ENCODE results near the gene MINDY1.

Gene MINDY1

DNA sequence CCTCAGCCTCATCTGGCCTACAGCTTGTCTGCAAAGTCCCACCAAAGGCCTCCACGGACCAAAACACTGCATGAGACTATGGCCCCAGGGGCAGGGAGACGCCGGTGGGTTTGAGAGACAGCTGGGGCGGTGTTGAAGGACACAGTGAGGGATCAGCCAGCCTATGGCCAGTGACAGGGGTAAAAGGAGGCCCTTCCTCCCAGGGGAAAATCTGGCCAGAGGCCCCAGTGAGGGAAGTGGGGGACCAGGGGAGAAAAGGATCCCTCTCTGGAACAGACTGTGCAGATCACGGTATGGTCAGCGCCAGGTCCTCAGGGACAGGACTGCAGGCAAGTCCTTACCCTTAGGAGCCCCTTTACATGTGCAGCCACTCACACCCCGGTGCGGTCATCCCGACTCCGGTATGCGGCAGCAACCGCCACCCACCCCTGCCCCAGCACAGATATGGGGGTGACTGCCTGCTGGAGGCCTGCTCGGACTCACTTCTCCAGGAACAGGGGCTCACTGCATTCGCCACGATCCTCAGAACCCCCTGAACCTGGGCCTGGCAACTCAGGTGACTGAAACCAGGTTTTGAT is 33.4 kb downstream of the MINDY1 start:
- H3K4me3 ChIP-seq (ENCODE audit: extremely low read depth, insufficient read depth, low read length, poor library complexity, severe bottlenecking), result peak overlapping the region; percentile 78
- peaks cover 46% of the 10 kb centered on the region for H3K4me1 ChIP-seq (ENCODE audit: control insufficient read depth, insufficient read depth, low read length, poor library complexity, severe bottlenecking)
- peak overlapping the region; percentile 71 for H3K27ac ChIP-seq (ENCODE audit: low read depth, low read length, severe bottlenecking)
- H3K9me3 ChIP-seq (ENCODE audit: control insufficient read depth, low read length), result no peaks in the 10 kb centered on the region
- WGBS, 2 experiments (ENCODE audit: insufficient coverage in 2 of 2), result 17 to 22% methylated on average over 11 to 15 of the region's 15 CpGs
- peaks cover 23% of the 10 kb centered on the region for H3K36me3 ChIP-seq (ENCODE audit: control insufficient read depth, insufficient read depth, low read length)

DNA sequence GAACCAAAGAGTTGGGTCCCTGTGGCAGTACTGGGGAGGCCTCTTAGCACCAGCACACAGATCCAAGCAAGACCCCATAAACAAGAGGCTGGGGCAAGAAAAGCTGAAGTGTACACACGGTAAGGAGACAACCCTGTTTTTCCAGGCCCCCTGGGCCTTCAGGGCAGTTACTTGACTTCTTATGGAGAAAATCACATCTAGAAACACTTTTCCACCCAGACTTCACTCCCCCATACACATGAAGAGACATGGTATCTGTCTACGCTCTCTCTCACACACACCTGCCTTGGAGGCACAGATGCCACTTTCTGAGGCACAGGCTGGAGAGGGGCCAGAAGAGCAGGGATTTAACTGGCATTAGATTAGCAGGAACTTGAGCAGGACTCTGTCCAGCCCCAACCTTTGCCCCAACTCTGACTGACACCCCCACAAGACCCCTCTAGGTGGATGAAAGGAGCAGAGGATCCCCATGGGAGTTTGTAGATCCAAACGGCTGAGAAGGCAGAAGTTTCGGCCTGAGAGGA is 34.2 kb downstream of the MINDY1 start:
- peaks cover 41% of the 10 kb centered on the region for H3K4me1 ChIP-seq (ENCODE audit: control insufficient read depth, insufficient read depth, low read length, poor library complexity, severe bottlenecking)
- peak overlapping the region; percentile 0 for H3K27ac ChIP-seq (ENCODE audit: low read depth, low read length, severe bottlenecking)
- peaks cover 31% of the 10 kb centered on the region for H3K36me3 ChIP-seq (ENCODE audit: control insufficient read depth, insufficient read depth, low read length)
- no peaks in the 10 kb centered on the region for H3K9me3 ChIP-seq (ENCODE audit: control insufficient read depth, low read length)
- WGBS, 2 experiments (ENCODE audit: insufficient coverage in 2 of 2), result 44 to 57% methylated on average over 2 to 3 of the region's 4 CpGs
- H3K4me3 ChIP-seq (ENCODE audit: extremely low read depth, insufficient read depth, low read length, poor library complexity, severe bottlenecking), result peak overlapping the region; percentile 78

DNA sequence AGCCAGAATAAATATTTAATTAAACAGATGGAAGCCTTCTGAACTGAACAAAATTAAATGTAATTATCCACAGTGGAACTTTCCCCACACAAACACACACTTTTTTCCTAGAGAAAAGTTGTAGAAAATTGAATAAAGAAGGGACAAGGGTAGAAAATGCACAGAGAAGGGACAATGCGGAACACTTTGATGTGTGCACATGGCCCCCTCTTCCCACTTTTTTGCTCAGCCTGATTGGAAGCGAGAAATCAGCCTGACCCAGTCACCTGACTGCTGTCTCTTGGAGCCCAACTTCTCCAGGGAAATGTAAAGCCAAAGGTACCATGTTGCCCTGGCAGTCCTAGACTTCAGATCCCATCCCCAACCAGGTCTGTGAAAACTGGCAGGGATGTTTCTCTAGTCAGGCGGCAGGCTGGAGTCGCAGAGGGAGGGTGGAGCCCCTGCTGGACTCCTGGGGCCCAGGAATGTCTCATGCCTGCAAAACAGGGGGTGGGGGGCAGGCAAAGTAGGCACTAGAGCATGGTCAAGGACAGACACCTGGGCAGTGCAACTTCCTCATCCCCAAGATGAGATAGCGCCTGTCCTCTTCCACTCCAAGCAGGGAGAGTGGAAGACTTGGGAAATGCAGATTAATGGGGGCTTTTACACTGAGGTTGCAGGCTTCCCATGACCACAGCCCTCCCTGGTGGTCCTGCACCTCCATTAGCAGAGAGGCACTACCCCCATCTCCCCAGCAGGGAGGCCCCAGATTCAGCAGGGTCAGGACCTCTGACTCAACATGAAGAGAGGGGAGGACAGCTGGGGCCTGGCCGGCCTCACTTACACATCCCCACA is 34.9 kb downstream of the MINDY1 start:
- WGBS, 2 experiments (ENCODE audit: insufficient coverage in 2 of 2), result 21 to 55% methylated on average over 2 to 3 of the region's 6 CpGs
- Histone ChIP-seq H3K4me1 (ENCODE audit: control insufficient read depth, insufficient read depth, low read length, poor library complexity, severe bottlenecking) (peaks cover 35% of the 10 kb centered on the region), H3K4me3 (ENCODE audit: extremely low read depth, insufficient read depth, low read length, poor library complexity, severe bottlenecking) (peak overlapping the region; percentile 78), H3K27ac (ENCODE audit: low read depth, low read length, severe bottlenecking) (peak overlapping the region; percentile 0), H3K9me3 (ENCODE audit: control insufficient read depth, low read length) (no peaks in the 10 kb centered on the region), H3K36me3 (ENCODE audit: control insufficient read depth, insufficient read depth, low read length) (peaks cover 38% of the 10 kb centered on the region)

DNA sequence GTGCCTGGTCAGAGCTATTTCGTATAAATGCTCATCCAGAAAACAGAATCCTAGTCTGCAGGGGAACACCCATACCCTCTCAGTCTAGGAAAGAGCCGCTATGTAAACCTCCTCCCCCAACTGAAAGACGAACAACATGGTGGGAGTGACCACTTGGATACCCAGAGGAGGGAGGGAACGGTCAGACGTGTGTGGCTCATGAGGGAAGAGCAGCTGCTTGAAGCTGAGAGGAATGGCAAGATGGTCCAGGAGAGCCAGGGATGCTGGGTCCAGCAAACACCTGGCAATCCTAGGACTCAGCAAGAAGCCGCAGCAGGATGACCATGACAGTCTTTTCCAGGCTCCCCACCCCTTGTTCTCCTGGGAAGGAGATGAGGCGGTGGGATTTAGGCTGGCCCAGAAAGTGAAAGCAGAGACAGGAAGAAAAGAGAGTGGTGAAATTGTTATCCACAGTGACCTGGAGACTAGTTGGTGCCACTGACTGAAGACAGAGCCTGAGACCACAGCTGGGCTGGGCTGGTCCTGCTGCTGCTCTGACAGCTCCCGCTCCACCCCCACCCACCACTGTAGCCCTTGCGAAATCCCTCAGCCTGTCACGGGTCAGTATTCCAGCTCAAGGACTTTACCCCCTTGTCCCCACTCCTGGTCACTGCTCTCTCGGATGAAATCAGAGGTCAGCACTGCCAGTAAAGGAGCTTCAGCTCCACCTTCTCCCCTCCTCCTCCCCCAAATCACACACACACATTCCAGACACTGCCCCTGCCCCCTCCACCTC is 35.7 kb downstream of the MINDY1 start:
- Histone ChIP-seq H3K9me3 (ENCODE audit: control insufficient read depth, low read length) (no peaks in the 10 kb centered on the region), H3K4me3 (ENCODE audit: extremely low read depth, insufficient read depth, low read length, poor library complexity, severe bottlenecking) (no peak overlapping the region), H3K4me1 (ENCODE audit: control insufficient read depth, insufficient read depth, low read length, poor library complexity, severe bottlenecking) (peaks cover 29% of the 10 kb centered on the region), H3K27ac (ENCODE audit: low read depth, low read length, severe bottlenecking) (peak overlapping the region; percentile 0), H3K36me3 (ENCODE audit: control insufficient read depth, insufficient read depth, low read length) (peaks cover 46% of the 10 kb centered on the region)
- 55 to 70% methylated on average over 6 to 11 of the region's 11 CpGs for WGBS, 2 experiments (ENCODE audit: insufficient coverage in 2 of 2)

DNA sequence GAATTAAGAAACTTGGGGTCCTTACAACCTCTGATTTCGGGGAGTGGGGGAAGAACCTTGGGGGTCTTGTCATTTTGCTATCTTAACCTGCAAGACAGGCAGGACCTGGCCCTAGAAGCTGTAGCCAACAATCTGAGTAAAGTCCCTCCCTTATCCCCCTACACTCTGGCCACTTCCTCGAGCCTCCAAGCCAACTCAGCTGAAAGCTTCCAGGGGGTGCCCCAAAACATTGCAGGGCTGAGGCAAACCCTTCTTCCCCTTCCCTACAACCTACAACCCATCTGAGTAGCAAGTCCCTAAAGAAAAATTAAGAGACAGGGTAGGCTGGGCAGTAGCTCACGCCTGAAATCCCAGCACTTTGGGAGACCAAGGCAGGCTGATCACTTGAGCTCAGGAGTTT is 37.1 kb downstream of the MINDY1 start:
- H3K9me3 ChIP-seq (ENCODE audit: control insufficient read depth, low read length), result no peaks in the 10 kb centered on the region
- no peak overlapping the region for H3K27ac ChIP-seq (ENCODE audit: low read depth, low read length, severe bottlenecking)
- no peak overlapping the region for H3K4me3 ChIP-seq (ENCODE audit: extremely low read depth, insufficient read depth, low read length, poor library complexity, severe bottlenecking)
- WGBS, 2 experiments (ENCODE audit: insufficient coverage in 2 of 2), result 88 to 94% methylated on average over 2 to 3 of the region's 3 CpGs
- H3K36me3 ChIP-seq (ENCODE audit: control insufficient read depth, insufficient read depth, low read length), result peaks cover 59% of the 10 kb centered on the region
- peaks cover 26% of the 10 kb centered on the region for H3K4me1 ChIP-seq (ENCODE audit: control insufficient read depth, insufficient read depth, low read length, poor library complexity, severe bottlenecking)

DNA sequence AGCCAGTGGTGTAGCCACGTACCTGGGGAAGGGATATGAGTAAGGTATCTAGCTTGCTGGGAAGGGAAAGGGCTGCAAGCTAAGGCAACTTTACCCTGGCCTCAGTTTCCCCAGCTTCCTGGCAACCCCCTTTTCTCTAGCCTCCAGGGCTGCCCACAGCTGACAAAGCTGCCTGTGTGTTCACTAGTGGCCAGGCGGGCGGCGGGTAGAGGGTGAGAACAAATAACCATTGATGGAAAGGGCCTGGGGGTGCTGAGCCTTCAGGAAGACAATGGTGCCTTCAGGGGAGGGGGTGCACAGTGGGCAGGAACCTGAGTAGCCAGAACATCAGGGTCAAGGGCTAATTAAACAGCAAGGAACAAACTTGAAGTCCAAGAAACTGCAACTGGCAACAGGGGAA is 38.2 kb downstream of the MINDY1 start:
- Histone ChIP-seq H3K36me3 (ENCODE audit: control insufficient read depth, insufficient read depth, low read length) (peaks cover 70% of the 10 kb centered on the region), H3K27ac (ENCODE audit: low read depth, low read length, severe bottlenecking) (no peak overlapping the region), H3K9me3 (ENCODE audit: control insufficient read depth, low read length) (no peaks in the 10 kb centered on the region), H3K4me1 (ENCODE audit: control insufficient read depth, insufficient read depth, low read length, poor library complexity, severe bottlenecking) (peaks cover 26% of the 10 kb centered on the region), H3K4me3 (ENCODE audit: extremely low read depth, insufficient read depth, low read length, poor library complexity, severe bottlenecking) (no peak overlapping the region)
- 96 to 100% methylated on average over 4 of the region's 4 CpGs for WGBS, 2 experiments (ENCODE audit: insufficient coverage in 2 of 2)

DNA sequence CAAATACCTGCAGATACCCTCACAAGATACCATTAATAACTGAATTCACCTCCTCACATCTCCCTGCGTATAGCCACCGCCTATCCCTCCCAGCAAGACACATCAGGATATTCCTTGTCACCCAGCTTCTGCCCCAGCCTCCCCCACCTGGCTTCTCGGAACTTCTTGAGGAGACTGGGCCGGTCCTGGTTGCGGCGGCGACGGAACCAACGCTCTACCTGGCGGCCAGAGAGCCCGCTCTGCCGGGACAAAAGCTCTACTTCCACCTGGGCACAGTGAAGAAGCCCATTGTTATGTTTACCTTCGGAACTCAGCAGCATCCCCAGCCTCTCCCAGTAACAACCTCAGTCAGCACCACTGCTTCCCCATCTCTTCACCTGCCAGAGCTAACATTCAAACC is 38.8 kb downstream of the MINDY1 start:
- Histone ChIP-seq H3K9me3 (ENCODE audit: control insufficient read depth, low read length) (no peaks in the 10 kb centered on the region), H3K4me1 (ENCODE audit: control insufficient read depth, insufficient read depth, low read length, poor library complexity, severe bottlenecking) (peaks cover 22% of the 10 kb centered on the region), H3K36me3 (ENCODE audit: control insufficient read depth, insufficient read depth, low read length) (peaks cover 74% of the 10 kb centered on the region), H3K4me3 (ENCODE audit: extremely low read depth, insufficient read depth, low read length, poor library complexity, severe bottlenecking) (no peak overlapping the region), H3K27ac (ENCODE audit: low read depth, low read length, severe bottlenecking) (no peak overlapping the region)
- 94 to 96% methylated on average over 11 to 13 of the region's 13 CpGs for WGBS, 2 experiments (ENCODE audit: insufficient coverage in 2 of 2)

DNA sequence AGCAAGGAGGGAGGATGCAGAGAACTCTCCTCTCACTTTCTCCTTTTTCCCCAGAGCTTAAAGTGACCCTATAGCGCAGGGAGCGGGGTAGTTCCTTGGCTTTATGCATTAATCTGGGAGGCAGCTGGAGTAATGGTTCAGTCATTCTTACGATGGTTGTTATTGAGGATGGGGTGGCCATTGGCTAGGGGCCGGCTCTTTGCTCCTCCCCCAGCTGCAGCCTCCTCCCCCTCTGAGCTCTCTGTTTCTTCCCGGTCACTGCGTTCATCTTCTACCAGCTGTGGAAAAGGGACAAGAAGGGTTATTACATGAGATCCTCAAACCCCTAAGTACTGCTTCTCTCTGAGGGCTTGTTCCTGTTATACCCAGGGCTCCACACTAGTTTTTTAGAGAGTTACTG is 40.7 kb downstream of the MINDY1 start:
- H3K9me3 ChIP-seq (ENCODE audit: control insufficient read depth, low read length), result no peaks in the 10 kb centered on the region
- H3K4me3 ChIP-seq (ENCODE audit: extremely low read depth, insufficient read depth, low read length, poor library complexity, severe bottlenecking), result no peak overlapping the region
- 100% methylated on average over 3 of the region's 6 CpGs; no CpG with 5 or more reads in 1 of the 2 experiments for WGBS, 2 experiments (ENCODE audit: insufficient coverage in 2 of 2)
- H3K4me1 ChIP-seq (ENCODE audit: control insufficient read depth, insufficient read depth, low read length, poor library complexity, severe bottlenecking), result peaks cover 3% of the 10 kb centered on the region
- no peak overlapping the region for H3K27ac ChIP-seq (ENCODE audit: low read depth, low read length, severe bottlenecking)
- H3K36me3 ChIP-seq (ENCODE audit: control insufficient read depth, insufficient read depth, low read length), result peaks cover 92% of the 10 kb centered on the region

DNA sequence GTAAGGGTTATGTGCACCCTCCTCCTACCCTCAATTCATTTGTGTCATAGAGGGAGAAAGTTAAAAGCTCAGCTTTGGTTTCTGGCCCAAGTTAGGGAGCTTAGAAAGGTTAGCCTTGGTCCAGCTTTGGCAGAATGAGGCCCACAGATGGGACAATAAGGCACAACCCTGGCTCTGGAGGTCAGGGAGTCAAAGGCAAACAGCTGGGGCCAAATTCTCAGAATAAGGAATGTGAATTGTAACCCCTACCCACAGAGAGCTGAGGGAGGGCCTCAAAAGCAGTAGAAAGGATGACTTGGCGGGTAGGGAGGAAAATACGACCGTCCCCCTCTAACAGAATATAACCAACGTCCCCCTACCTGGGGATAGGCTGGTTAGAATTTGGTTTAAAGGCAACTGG is 41.1 kb downstream of the MINDY1 start:
- H3K36me3 ChIP-seq (ENCODE audit: control insufficient read depth, insufficient read depth, low read length), result peaks cover 92% of the 10 kb centered on the region
- H3K9me3 ChIP-seq (ENCODE audit: control insufficient read depth, low read length), result no peaks in the 10 kb centered on the region
- H3K4me1 ChIP-seq (ENCODE audit: control insufficient read depth, insufficient read depth, low read length, poor library complexity, severe bottlenecking), result no peaks in the 10 kb centered on the region
- WGBS, 2 experiments (ENCODE audit: insufficient coverage in 2 of 2), result no CpG with 5 or more reads among the region's 4 CpGs
- H3K4me3 ChIP-seq (ENCODE audit: extremely low read depth, insufficient read depth, low read length, poor library complexity, severe bottlenecking), result no peak overlapping the region
- H3K27ac ChIP-seq (ENCODE audit: low read depth, low read length, severe bottlenecking), result no peak overlapping the region

DNA sequence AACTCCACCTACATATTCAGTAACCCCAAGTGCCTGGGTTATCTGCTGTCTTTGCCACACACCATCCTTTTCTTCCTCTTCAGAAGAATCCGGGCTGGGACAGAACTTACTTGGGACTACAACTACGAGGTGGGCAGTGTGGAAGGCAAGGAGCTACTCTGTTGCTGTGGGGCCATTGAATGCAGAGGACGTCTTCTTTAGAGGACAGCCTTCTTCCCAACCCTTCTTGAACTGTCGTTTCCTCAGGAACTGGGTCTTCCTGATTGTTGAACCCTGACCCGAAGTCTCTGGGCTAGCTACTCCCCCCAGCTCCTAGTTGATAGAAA is 42.6 kb downstream of the MINDY1 start:
- Histone ChIP-seq H3K4me1 (ENCODE audit: control insufficient read depth, insufficient read depth, low read length, poor library complexity, severe bottlenecking) (no peaks in the 10 kb centered on the region), H3K27ac (ENCODE audit: low read depth, low read length, severe bottlenecking) (no peak overlapping the region), H3K4me3 (ENCODE audit: extremely low read depth, insufficient read depth, low read length, poor library complexity, severe bottlenecking) (no peak overlapping the region), H3K36me3 (ENCODE audit: control insufficient read depth, insufficient read depth, low read length) (peaks cover 98% of the 10 kb centered on the region), H3K9me3 (ENCODE audit: control insufficient read depth, low read length) (no peaks in the 10 kb centered on the region)
- 90 to 95% methylated on average over 2 of the region's 5 CpGs for WGBS, 2 experiments (ENCODE audit: insufficient coverage in 2 of 2)

Measured in mesodermal cell (in vitro differentiated cells).